Measurements from ENCODE around the gene UFC1. TPM values are rescaled to one million over a fixed set of nuclear protein-coding genes. Genes with fewer than 3 reads are reported as not detected.

Gene UFC1
- total RNA-seq, 1 experiment from 2014 or later, result 63.7 TPM

DNA sequence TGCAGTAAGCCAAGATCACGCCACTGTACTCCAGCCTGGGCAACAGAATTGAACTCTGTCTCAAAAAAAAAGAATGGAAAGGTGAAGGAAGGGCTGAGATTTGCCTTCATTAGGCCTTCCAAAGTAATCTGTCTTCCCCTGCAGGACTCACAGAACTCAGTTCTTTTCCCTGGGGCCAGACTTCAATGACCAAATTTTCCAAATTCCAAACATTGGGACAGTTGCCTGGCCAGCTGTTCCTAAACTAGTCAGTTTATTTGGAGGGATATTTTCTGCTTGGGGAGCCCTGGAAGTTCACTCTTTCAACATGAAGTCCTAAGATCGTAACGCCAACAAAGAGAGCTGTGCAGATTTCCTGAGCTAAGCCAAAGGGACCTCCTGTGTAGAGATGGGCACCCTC, 15.9 kb upstream of the UFC1 start:
- Histone ChIP-seq H3K9me3 (ENCODE audit: control insufficient read depth in 1 of 2, insufficient read depth in 1 of 2, low read depth in 1 of 2, low read length in 2 of 2) (no peaks in the 10 kb centered on the region), H3K27ac (ENCODE audit: low read depth, low read length) (no peak overlapping the region), H3K4me3 (replicated peaks in 1 of 2; ENCODE audit: low read depth in 1 of 2, low read length in 2 of 2) (no peak overlapping the region), H3K4me2 (ENCODE audit: low read length) (no peak overlapping the region), H3K27me3 (ENCODE audit: insufficient read depth, low read length) (no peaks in the 10 kb centered on the region), H4K20me1 (ENCODE audit: insufficient read depth) (no peaks in the 10 kb centered on the region), H3K9me2 (ENCODE audit: insufficient read depth) (no peaks in the 10 kb centered on the region), H3K9ac (ENCODE audit: low read length) (no peak overlapping the region), H3K79me2 (ENCODE audit: insufficient read depth, low read length) (peaks cover 15% of the 10 kb centered on the region), H3K36me3 (ENCODE audit: control insufficient read depth in 1 of 2, insufficient read depth in 2 of 2, low read length in 2 of 2) (no peaks in the 10 kb centered on the region), H2AFZ (ENCODE audit: low read depth, low read length, poor library complexity, severe bottlenecking) (no peak overlapping the region), H3K4me1 (ENCODE audit: control insufficient read depth in 1 of 2, insufficient read depth in 2 of 2, low read length in 2 of 2) (peaks cover 7 to 9% of the 10 kb centered on the region in 2 experiments; a peak in 2 of 4 replicates)
- intact Hi-C loops (cut with micrococcal nuclease), result loop anchor here (5.0 kb wide), 1 partner anchor 301 kb away; no protein-coding TSS in a partner anchor
- ChIA-PET CTCF (interaction anchor here (0.9 to 1.4 kb wide), 3 partner anchors 66 to 303 kb away, joined by 3 to 4 read pairs (median 3); no protein-coding TSS in a partner anchor), RAD21 (ENCODE audit: low non-redundant PET in 1 of 2, low total read pairs in 2 of 2, uncharacterized antibody in 2 of 2, unreplicated experiment in 2 of 2) (no interaction called here), POLR2A (no interaction called here)
- no TSS peak for BruUV-seq (replicated peaks)
- DNase-seq (ENCODE audit: low read depth, low spot score) (no peak), ATAC-seq (no peak)
- TF ChIP-seq SIN3A (IDR thresholded peaks at IDR 0.05; ENCODE audit: low read depth) (no peak), POLR2A (IDR thresholded peaks at IDR 0.05; ENCODE audit: borderline replicate concordance, extremely low read depth, insufficient read depth, insufficient read length) (no peak), TCF7L2 (IDR thresholded peaks at IDR 0.05; ENCODE audit: borderline replicate concordance, extremely low read depth, insufficient read depth, insufficient read length) (no peak), EZH2 (IDR thresholded peaks at IDR 0.05) (no peak), FOSL1 (IDR thresholded peaks at IDR 0.05; ENCODE audit: low read depth) (no peak), ELF1 (IDR thresholded peaks at IDR 0.05; ENCODE audit: borderline replicate concordance, low read depth) (no peak), ZFX (IDR thresholded peaks at IDR 0.05) (no peak), CBX3 (IDR thresholded peaks at IDR 0.05; ENCODE audit: low read depth) (no peak), EGR1 (IDR thresholded peaks at IDR 0.05; ENCODE audit: low read depth) (no peak)
- TF ChIP-seq, protein P1, sequence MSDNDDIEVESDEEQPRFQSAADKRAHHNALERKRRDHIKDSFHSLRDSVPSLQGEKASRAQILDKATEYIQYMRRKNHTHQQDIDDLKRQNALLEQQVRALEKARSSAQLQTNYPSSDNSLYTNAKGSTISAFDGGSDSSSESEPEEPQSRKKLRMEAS (IDR thresholded peaks at IDR 0.05), result no peak
- TF ChIP-seq, protein P2, sequence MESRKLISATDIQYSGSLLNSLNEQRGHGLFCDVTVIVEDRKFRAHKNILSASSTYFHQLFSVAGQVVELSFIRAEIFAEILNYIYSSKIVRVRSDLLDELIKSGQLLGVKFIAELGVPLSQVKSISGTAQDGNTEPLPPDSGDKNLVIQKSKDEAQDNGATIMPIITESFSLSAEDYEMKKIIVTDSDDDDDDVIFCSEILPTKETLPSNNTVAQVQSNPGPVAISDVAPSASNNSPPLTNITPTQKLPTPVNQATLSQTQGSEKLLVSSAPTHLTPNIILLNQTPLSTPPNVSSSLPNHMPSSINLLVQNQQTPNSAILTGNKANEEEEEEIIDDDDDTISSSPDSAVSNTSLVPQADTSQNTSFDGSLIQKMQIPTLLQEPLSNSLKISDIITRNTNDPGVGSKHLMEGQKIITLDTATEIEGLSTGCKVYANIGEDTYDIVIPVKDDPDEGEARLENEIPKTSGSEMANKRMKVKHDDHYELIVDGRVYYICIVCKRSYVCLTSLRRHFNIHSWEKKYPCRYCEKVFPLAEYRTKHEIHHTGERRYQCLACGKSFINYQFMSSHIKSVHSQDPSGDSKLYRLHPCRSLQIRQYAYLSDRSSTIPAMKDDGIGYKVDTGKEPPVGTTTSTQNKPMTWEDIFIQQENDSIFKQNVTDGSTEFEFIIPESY (IDR thresholded peaks at IDR 0.05; ENCODE audit: extremely low read depth, insufficient replicate concordance, low read length), result no peak
- TF ChIP-seq, protein P3, sequence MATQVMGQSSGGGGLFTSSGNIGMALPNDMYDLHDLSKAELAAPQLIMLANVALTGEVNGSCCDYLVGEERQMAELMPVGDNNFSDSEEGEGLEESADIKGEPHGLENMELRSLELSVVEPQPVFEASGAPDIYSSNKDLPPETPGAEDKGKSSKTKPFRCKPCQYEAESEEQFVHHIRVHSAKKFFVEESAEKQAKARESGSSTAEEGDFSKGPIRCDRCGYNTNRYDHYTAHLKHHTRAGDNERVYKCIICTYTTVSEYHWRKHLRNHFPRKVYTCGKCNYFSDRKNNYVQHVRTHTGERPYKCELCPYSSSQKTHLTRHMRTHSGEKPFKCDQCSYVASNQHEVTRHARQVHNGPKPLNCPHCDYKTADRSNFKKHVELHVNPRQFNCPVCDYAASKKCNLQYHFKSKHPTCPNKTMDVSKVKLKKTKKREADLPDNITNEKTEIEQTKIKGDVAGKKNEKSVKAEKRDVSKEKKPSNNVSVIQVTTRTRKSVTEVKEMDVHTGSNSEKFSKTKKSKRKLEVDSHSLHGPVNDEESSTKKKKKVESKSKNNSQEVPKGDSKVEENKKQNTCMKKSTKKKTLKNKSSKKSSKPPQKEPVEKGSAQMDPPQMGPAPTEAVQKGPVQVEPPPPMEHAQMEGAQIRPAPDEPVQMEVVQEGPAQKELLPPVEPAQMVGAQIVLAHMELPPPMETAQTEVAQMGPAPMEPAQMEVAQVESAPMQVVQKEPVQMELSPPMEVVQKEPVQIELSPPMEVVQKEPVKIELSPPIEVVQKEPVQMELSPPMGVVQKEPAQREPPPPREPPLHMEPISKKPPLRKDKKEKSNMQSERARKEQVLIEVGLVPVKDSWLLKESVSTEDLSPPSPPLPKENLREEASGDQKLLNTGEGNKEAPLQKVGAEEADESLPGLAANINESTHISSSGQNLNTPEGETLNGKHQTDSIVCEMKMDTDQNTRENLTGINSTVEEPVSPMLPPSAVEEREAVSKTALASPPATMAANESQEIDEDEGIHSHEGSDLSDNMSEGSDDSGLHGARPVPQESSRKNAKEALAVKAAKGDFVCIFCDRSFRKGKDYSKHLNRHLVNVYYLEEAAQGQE (IDR thresholded peaks at IDR 0.05; ENCODE audit: low read depth), result no peak
